HepG2 (cell line): ENCODE measurements around the gene CKS1B. TPM values are rescaled to one million over a fixed set of nuclear protein-coding genes. Genes with fewer than 3 reads are reported as not detected.
A peak's percentile ranks its signal among the peaks of the same experiment; 100 is the strongest.

Experiments used
- BHLHE40 ChIP-seq: IDR thresholded peaks from 2 replicates; pipeline ENCODE4 v1.6.1; 2011; ENCODE audit warnings: low read length, improper control_type of control experiment
- BRD4 ChIP-seq: sonication (generic); formaldehyde crosslinking; IDR thresholded peaks from 2 replicates; pipeline ENCODE4 v1.4.0; 2020; ENCODE audit warnings: missing genetic modification reagents
- DR1 ChIP-seq: sonication (generic); formaldehyde crosslinking; IDR thresholded peaks from 2 replicates; pipeline ENCODE4 v1.8.0; 2021; ENCODE audit warnings: mild to moderate bottlenecking, missing genetic modification reagents, inconsistent platforms
- ELF1 ChIP-seq: sonication (generic); formaldehyde crosslinking; IDR thresholded peaks from 2 replicates; pipeline ENCODE4 v1.4.0; 2020; ENCODE audit warnings: missing genetic modification reagents
- ERF ChIP-seq: IDR thresholded peaks from 2 replicates; pipeline ENCODE4 v1.6.1; 2018; ENCODE audit warnings: missing biosample characterization, missing genetic modification reagents
- MNT ChIP-seq: fragments of 450-650 bp; IDR thresholded peaks from 2 replicates; pipeline ENCODE4 v1.6.1; 2016
- REST ChIP-seq, 2 experiments: IDR thresholded peaks; 2 replicates each; pipeline ENCODE4 v1.6.1; 2011 to 2012; ENCODE audit warnings: low read length in 2 of 2, borderline replicate concordance in 1 of 2, low read depth in 1 of 2, mild to moderate bottlenecking in 1 of 2, moderate library complexity in 1 of 2
- REXO4 ChIP-seq: sonication (generic); formaldehyde crosslinking; IDR thresholded peaks from 2 replicates; pipeline ENCODE4 v1.8.0; 2022; ENCODE audit warnings: missing genetic modification reagents, mild to moderate bottlenecking, borderline replicate concordance
- RXRA ChIP-seq: sonication (generic); formaldehyde crosslinking; IDR thresholded peaks from 2 replicates; pipeline ENCODE4 v1.5.1; 2020; ENCODE audit warnings: missing genetic modification reagents
- SNRNP70 ChIP-seq: fragments of 200-400 bp; formaldehyde crosslinking; IDR thresholded peaks from 2 replicates; pipeline ENCODE4 v1.6.1; 2017; ENCODE audit warnings: mild to moderate bottlenecking, low read depth, low read length, moderate library complexity
- TCF12 ChIP-seq, 2 experiments: fragments of 450-650 bp in 1 of 2; sonication (generic) in 1 of 2; formaldehyde crosslinking in 1 of 2; IDR thresholded peaks; 2 replicates each; pipeline versions ENCODE4 v1.6.1 to v1.8.0; 2017 to 2022; ENCODE audit warnings: antibody characterized with exemption in 1 of 2, mild to moderate bottlenecking in 1 of 2, missing genetic modification reagents in 1 of 2, moderate library complexity in 1 of 2
- TCF7 ChIP-seq: sonication (generic); IDR thresholded peaks from 2 replicates; pipeline ENCODE4 v1.6.1; 2016; ENCODE audit warnings: antibody characterized with exemption, low read depth
- TEAD3 ChIP-seq: optimal IDR thresholded peaks from 2 replicates; pipeline ENCODE3; 2016; ENCODE audit warnings: borderline replicate concordance
- ZBTB1 ChIP-seq: sonication (generic); formaldehyde crosslinking; IDR thresholded peaks from 2 replicates; pipeline ENCODE4 v1.4.0; 2020; ENCODE audit warnings: missing genetic modification reagents, borderline replicate concordance
- ZBTB7A ChIP-seq: sonication (generic); formaldehyde crosslinking; IDR thresholded peaks from 2 replicates; pipeline ENCODE4 v1.8.0; 2022; ENCODE audit warnings: mild to moderate bottlenecking, missing genetic modification reagents
- ZEB1 ChIP-seq: IDR thresholded peaks from 2 replicates; pipeline ENCODE4 v1.6.1; 2012; ENCODE audit warnings: mild to moderate bottlenecking, low read depth, inconsistent platforms; ENCODE audit not compliant: insufficient replicate concordance
- ZNF280D ChIP-seq: sonication (generic); formaldehyde crosslinking; IDR thresholded peaks from 2 replicates; pipeline ENCODE4 v1.5.1; 2020; ENCODE audit warnings: mild to moderate bottlenecking, missing genetic modification reagents
- ZNF296 ChIP-seq: sonication (generic); formaldehyde crosslinking; conservative IDR thresholded peaks from 2 replicates; pipeline ENCODE4 v1.5.0; 2020; ENCODE audit warnings: mild to moderate bottlenecking, missing genetic modification reagents
- ZNF674 ChIP-seq: sonication (generic); formaldehyde crosslinking; IDR thresholded peaks from 2 replicates; pipeline ENCODE4 v1.5.0; 2020; ENCODE audit warnings: low read depth, mild to moderate bottlenecking, missing genetic modification reagents
- ZNF713 ChIP-seq: sonication (generic); formaldehyde crosslinking; IDR thresholded peaks from 2 replicates; pipeline ENCODE4 v1.4.0; 2020; ENCODE audit warnings: mild to moderate bottlenecking, missing genetic modification reagents
- polyA plus RNA-seq, 8 experiments: library from polyadenylated mRNA; depleted of rRNA in 3 of 8; stranded (reverse) in 7 of 8; unstranded in 1 of 8; fragments of >200 nt; fragmentation: Illumina TruSeq in 4 of 8; extraction: Trizol in 4 of 8; gene quantifications; 2 replicates each; pipeline versions ENCODE4 v1.2.1 to v1.2.3, GENCODE V29; 2011 to 2016; ENCODE audit warnings: low read depth in 4 of 8, missing spikeins in 1 of 8, mixed read lengths in 1 of 8; ENCODE audit not compliant: insufficient read depth in 1 of 8
- total RNA-seq, 5 experiments: library from RNA; depleted of rRNA; stranded (reverse); fragments of >200 nt; fragmentation: Illumina TruSeq; extraction: Trizol; gene quantifications; 2 replicates each; pipeline ENCODE4 v1.2.3, GENCODE V29; 2016; ENCODE audit warnings: low read depth in 1 of 5
- TF ChIP-seq, protein P1 (sequence below): sonication (generic); formaldehyde crosslinking; IDR thresholded peaks from 2 replicates; pipeline ENCODE4 v1.5.0; 2020; ENCODE audit warnings: missing genetic modification reagents, mild to moderate bottlenecking, borderline replicate concordance

The CKS1B gene
- total and polyA plus RNA-seq, 2 of the 13 experiments (the other 11 are each of a cell fraction or from before 2014, with no cell fraction given), result 217 to 222 TPM

DNA sequence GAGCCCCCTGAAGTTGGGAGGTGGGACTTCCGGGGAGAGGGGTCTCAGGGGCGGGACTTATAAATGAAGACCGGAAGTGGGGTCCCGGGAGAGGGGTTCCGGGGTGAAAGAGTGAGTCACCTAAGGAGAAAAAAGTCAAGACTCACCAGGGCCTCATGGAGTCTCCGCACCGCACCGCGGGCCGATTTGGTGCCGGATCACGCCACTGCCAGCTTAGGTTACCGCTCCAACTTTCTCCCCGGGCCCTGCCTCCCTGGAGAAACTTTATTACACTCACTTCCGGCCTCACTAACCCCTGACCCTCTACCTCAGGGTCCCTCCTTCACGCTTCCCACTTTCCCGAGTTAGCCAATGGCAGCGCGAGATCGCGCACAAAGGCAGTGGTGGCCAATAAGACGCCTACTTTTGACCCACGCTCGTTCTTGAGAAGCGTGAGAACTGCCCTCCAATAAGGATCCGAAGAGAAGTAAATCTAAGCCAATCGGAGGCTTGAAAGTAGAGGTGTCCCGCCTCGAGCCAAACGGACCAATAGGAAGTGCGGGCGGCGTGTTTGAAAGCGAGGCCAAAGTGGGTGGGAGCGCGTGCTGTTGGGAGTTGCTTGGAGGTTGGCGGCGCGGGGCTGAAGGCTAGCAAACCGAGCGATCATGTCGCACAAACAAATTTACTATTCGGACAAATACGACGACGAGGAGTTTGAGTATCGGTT, at the start of gene CKS1B (continued):
- TF ChIP-seq REST (IDR thresholded peaks at IDR 0.05; ENCODE audit: borderline replicate concordance in 1 of 2, low read depth in 1 of 2, low read length in 2 of 2) (no peak), REXO4 (CRISPR knock-in tag) (no peak; the same call in 1 of the 2 replicates), TCF7 (peak; percentile 57; the same call in 1 of the 2 replicates), ZNF674 (CRISPR knock-in tag) (no peak), ERF (peak; percentile 53; the same call in 1 of the 2 replicates), TCF12 (IDR thresholded peaks at IDR 0.05) (no peak), TCF12 (CRISPR knock-in tag; IDR thresholded peaks at IDR 0.05) (no peak), DR1 (CRISPR knock-in tag) (0 out of 2 replicates have a peak, but pooled peaks have one; percentile 36), MNT (peak; percentile 95), ZNF296 (CRISPR knock-in tag) (no peak), ZNF280D (0 out of 2 replicates have a peak, but pooled peaks have one; percentile 62), ZBTB7A (CRISPR knock-in tag) (no peak), SNRNP70 (no peak), TEAD3 (CRISPR knock-in tag) (no peak), ELF1 (peak; percentile 80), ZBTB1 (CRISPR knock-in tag) (no peak), ZEB1 (no peak), BHLHE40 (peak; percentile 38; the same call in 1 of the 2 replicates), RXRA (CRISPR knock-in tag) (peak; percentile 35; the same call in 1 of the 2 replicates), BRD4 (CRISPR knock-in tag) (no peak), ZNF713 (CRISPR knock-in tag) (no peak)
- TF ChIP-seq, protein P1, sequence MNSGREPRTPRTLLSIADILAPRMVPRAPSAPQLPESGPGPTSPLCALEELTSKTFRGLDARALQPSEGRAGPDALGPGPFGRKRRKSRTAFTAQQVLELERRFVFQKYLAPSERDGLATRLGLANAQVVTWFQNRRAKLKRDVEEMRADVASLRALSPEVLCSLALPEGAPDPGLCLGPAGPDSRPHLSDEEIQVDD, result no peak
